ENCODE results near the gene COL4A6.

Gene COL4A6

DNA sequence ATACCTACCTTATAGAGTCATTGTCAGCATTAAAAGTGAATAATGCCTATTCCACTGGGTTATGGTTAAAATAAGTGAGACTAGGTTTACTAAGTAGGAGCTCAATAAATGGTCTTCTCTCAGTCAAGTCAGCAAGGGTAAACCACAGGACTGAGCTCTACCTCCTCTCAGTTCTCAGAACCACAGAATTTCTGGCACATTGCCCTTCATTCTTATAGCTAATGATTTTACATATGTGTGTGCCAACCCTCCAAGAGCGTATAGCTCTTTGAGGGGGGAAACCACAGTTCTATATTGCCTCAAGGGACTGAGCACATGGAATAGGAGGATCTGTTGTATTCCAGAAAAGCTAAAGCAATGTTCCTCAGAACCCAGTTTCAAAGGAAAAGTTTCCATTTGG lies 221.8 kb downstream of the COL4A6 start:
- no peak for DNase-seq

DNA sequence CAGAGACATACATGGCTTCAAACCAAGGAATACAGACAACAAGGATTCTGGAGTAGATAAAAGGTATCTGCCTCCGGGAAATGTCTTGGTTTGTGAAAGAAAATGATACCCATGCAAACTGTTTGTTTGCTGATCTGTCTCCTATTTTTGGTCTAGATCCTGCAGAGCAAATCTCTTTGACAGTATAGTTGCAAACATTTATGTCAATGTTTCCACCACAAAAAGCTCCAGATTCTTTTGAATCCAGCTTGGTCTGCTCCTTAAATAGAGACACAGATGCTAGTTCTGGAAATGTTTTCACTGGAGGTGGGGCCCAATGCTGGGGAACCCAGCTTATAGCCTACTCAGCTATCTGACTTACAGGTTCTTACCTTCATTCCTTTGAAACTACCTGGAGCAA lies 226.9 kb downstream of the COL4A6 start:
- no peak for DNase-seq

DNA sequence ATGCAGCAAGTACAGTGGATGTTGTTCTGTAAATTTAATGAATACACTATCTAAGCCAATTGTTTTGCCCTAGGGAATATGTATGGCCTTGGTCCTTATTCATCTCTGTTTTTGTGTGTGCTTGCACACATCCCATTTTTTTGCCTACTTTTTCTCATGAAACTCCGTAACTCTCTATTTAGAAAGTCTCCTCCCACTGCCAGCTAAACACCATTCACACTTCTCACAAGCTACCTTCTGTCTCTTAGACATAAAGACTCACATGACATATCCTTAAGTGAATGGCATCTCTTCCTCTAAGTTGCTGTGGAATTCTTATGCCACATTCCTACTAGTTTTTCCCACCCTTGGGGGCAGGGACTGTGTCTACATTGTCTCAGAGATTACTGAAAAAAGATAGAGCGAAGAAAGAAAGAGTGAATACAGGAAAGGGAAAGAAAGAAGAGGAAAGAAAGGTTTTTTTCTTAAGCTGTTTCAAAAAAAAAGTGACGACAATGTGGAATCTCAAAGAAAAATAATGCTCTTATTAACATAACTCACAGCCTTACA lies 229.1 kb downstream of the COL4A6 start:
- DNase-seq, result no peak

DNA sequence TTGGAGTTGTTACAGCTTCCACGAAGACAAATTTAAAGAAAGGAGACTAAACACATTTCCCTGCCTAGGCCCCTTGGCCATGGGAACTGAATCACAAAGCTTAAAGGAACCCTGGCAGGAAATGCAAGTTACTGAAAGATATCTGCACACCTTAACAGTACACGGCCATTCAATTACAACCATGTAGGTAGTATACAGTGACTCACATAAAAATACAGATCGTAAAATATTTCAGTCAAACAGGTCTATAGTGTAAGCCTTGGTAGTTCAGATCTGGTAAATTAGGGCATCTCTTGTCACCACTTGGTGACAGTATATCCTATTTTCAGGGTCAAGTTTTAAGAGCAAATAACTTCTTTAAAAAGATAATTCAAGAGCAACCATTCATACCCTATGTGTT lies 234.7 kb downstream of the COL4A6 start:
- no peak for DNase-seq

DNA sequence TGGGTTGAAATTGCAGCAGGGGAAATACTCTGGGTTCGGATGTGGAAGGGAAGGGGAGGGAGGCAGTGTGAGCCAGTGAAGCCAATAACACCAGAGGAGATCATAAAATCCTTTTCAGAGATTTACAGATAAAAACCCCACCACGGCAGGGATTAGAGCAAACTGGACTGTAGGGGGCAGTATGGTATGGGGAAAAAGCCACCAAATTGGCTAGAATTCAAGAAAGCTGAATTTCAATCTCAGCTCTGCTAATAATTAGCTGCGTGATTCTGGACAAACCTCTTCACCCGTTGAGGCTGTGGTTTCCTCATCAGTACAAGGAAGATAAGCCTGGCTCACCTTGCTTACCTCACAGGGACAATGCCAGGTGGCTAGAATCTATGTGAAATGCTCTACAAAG lies 238.5 kb downstream of the COL4A6 start:
- peak in 1 of 5 donors; percentile 2 for DNase-seq

DNA sequence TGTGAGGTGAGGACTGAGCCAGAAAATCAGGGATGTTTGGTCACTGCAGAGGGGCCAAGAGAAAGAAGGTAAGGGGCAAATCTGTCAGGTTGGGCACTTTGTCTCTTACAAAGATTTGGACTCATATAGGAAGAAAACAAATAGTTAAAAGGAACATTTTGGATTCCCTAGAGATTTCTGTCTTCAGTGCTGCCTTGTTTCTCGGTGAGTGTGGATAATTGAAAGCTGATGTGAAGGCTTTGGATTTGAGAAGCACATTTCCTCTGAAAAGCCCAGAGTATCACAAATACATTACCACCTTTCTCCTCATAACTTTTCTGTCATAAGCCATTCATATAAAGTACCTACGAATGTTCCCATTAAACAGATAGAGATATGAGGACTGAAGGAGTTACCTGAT lies 239.2 kb downstream of the COL4A6 start:
- no peak for DNase-seq

DNA sequence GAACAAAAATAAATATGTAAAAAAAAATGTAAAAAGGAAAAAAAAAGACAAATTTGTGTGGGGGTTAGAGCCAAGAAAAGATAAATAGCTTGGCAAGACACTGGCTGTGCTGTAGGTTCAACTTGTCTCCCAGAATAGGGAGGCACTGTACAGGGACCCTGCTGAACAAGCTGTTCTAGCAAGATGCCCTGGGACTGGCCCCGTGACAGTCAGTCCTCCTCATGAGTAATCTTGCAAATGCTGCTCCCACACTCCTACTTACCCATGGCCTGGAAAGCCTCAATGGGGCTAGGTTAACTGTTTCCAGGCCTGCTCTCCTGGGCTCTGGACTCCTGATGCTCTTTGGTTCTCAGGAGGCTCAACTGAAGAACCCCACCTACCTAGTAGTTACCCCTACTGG lies 239.8 kb downstream of the COL4A6 start:
- DNase-seq, result no peak

DNA sequence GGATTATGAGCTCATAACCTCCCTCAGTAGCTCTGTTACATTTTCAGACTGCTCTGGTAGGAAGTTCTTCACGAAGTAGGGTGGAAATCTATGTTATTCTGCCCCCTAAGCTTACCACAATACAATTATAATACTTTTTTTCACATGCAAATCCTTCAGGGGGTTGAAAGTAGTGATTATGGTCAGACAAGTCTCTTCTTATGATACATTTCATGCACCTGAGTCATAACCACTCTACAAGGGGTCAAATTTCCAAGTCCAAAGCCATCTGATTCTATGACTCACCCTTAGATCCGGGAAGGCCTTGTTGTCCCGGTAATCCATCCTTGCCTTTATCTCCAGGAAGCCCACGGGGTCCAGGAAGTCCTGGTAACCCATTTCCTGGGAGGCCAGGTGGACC lies 251.4 kb downstream of the COL4A6 start:
- no peak for DNase-seq

DNA sequence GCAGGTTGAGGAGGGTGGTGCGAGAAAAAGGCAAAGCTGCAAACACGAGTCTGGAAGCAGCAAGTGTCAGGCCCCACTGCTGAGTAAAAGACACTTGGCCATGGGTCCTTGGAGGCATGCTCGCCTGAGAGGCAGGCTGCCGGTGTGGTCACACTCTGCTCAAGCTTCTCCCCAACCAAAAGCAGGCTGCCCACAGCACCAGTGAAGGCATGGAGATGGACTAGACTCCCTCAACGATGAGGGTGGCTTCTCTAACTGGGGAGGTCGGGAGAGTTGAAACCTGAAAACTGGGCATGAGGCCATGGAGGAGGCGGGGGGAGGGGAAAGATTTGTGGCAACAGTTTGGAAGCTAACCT lies 260.1 kb downstream of the COL4A6 start:
- no peak for DNase-seq

DNA sequence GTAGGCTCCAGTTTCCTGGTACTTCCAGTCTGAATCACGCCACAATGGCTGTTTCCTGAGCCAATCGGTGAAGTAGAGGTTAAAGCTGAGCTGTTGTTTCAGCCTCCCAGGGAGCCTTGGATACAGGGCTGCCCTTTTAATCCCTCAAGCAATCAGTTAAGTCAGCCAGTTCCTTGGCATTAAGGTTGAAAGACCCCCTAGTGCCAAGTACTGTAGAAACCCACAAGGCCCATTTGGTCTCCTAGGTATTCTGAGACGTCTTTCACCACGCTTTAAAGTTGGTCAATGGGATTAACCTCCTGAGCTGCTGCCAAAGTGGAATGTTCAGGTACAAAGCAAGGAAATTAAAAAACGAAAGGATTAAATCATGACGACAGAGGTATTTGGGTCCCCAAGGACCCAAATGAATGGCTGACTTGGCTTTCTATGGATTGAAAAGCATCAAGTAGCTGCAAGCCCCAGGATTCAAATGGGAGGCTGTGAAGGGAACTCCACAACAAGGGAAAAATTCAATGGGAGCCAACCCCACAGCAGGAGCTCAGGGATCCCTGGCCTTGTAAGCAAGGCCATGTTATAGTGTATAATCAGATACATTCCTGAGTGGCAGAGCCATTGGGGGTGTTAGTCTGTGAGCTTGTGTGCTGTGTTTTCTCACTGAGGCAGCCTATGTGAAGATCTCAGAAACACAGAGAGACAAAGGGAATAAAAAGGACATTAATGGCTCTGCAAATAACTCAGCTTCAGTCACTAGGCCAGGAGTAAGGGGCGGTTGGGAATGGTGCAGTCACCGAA lies 260.7 kb downstream of the COL4A6 start:
- DNase-seq, result no peak

DNA sequence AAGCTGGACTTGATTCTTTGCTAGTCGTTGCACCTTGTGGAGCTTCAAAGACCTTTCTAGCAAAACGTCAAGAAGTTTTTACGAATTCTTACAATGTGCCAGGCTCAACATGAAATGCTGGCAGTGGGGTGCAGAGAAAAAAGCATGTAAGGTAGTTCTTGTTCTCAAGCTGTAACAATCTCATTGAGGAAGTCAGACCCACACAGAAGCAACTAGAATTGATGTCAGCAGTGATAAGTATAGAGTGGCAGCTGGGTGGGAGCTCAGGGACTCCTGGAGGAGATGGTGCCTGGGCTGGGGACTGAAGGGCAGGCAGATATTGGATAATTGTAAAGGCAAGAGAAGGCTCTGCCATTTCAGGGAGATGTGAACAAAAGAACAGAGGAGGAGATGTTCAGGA lies 264.3 kb downstream of the COL4A6 start:
- DNase-seq, result no peak

DNA sequence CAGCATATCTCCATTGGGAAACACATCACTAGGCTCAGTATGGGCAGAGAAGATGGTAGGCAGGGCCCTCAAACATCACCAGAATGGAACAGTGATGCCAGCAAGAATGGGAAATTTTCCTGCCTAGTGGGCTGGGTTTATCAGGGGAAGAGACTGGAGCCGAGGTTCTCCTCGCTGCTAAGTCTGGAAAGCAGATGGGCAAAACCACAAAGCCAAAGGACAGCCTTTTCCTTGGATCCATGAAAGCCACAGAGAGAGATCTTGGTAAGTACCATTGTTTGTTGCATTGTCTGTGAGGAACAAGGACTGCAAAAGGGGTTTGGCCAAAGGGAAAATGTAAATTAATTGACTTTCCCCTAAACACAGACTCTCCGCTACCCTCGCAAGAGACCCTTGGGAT lies 266.6 kb downstream of the COL4A6 start:
- no peak for DNase-seq

DNA sequence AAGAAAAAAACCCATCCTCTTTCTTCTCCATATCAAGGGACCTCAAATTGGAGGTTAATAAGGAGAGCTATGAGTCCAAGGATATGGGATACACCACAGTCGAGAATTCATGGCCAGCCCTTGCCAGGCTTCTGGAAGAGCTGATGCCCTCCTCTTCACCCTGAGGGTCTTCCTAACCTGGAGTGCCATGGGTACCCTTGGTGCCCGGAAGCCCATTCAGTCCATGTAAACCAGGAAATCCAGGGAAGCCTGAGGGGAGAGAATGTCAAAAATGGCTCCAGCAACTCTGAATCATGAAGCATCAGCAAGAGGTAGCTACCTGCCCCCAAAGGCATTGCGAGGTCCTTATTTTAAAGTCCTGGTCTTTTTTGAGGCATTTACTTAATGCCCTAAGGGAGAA lies 268.5 kb downstream of the COL4A6 start:
- no peak for DNase-seq

DNA sequence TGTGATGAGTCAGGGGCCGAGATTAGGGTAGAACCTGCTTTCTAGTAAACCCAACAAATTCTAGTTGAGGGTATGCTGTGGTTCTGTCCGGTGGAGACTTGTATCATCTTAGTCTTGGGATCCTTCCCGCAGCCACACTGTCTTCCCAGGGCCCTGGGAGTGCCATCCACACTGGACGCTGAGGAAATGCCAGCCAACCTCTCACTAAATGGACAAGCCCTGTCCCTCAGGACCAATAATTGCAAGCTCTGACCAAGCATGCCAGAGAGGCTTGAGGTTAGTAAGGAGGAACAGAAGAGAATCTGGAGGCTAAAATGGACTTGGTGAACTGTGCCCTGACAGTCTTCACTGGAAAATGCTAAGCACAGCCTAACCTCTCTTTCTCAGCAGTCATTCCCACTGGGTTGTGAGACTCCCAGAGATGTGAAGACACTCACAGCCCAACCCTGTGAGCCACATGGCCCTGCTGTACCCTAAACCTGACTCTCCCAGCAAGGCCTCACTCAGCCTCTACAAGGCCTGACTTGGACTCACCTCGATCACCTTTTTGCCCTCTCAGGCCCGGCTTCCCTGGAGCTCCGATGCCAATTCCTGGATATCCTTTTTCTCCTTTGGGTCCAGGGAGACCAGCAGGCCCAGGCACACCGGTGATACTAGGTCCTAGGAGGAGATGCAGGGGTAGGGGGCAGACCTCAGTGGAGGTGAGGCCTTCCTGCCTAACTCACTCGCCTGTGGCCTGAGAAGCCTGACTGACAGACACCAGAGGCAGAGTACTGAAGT lies 269.1 kb downstream of the COL4A6 start:
- DNase-seq, result no peak

DNA sequence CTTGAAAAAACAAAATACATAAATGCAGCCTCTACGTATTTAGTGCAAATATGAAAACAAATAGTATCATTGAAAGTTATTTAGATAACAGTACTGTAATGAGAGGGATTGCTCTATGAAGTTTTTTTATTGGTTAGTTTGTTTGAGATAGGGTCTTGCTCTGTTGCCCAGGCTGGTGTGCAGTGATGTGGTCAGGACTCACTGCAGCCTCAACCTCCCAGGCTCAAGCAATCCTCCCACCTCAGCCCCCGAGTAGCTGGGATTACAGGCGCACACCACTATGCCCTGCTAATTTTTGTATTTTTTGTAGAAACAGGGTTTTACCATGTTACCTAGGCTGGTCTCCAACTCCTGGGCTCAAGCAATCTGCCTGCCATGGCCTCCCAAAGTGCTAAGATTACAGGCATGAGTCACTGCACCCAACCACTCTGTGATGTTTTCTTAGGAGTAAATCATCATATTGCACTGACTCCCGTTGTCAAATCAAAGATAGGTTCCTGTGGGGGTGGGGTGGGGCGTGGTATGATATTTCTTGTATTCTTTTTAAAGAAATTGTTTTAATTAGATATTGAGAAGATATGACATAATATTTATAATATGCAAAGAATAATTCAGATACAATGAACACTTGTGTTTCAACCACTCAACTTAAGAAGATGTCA lies 270.9 kb downstream of the COL4A6 start:
- DNase-seq, result no peak

DNA sequence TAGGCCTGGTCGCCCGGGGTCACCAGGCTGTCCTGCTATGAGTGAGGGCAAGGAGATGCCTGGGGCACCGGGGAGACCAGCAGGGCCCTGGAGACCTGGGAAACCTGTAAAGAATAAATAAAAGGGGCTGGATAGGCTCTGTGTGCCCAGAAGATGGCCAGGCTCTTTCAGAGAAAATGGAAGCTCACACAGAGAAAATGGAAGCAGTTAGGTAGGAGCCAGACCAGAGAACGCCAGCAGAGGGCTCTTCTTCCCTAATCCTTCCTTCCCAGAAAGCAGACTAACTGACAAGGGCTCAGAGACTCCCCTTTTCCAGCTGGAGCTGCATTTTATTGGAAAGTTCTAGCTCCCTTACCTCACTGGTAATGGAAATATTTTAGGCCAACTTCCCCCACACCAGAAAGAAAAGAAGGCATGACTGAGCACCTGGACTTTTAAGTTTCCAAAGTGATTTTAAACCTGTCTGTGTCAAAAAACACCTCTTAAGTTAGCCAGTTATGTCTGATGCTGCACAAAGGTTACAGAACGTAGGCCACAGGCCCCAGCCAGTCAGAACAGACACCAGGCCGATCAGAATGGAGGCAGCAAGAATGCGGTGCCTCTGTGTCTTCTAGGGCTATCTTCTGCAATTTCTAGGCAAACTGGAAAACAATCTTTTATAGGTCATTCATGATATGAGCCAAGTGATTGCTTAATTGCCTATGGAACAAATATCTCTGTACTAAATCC lies 272.7 kb downstream of the COL4A6 start:
- DNase-seq, result no peak

DNA sequence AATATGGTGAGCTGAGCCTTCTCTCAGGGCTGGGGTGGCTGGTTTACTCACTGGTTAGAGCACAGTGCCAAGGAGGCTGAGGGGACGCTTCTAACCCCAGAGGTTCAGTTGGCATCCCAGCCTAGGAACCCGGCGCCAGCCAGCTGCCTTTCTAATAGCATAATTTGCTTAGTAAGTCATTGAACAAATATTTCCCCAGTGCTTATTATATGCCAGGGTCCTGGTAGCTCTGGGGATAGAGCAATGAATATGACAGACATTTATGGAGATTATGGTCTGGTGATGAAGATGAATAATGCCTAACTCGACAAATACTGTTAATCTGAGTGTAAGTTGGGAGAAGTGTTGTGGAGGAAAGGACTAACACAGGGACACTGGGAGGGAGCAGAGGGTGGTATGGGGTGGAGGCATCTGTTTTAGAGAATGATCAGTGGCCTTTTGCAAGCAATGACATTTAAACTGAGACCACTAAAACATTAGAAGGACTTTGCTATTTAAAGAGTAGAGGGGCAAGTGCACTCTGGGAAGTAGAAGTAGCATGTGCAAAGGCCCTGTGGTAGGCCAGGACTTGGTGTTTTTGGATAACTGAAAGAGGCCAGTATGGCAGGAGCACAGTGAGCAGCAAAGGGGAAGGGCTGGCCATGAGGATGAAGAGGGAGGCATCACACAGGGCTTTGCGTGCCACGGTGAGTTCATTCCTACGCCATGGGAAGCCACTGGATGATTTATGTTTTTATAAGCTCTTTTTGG lies 274.7 kb downstream of the COL4A6 start:
- no peak for DNase-seq

DNA sequence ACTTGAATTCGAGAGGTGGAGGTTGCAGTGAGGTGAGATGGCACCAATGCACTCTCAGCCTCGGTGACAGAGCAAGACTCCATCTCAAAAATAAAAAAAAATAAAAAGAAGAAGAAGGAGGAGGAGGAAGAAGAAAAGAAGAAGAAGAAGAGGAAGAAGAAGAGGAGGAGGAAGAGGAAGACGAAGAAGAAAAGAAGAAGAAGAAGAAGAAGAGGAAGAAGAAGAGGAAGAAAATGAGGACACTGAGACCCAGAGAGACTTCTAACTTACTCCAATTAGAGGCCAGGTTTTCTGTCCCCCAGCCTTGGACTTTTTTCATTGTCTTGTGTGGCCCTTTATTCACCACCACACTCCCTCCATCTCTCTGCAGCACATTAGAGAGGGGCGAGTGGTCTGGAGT lies 276.0 kb downstream of the COL4A6 start:
- DNase-seq, result no peak

DNA sequence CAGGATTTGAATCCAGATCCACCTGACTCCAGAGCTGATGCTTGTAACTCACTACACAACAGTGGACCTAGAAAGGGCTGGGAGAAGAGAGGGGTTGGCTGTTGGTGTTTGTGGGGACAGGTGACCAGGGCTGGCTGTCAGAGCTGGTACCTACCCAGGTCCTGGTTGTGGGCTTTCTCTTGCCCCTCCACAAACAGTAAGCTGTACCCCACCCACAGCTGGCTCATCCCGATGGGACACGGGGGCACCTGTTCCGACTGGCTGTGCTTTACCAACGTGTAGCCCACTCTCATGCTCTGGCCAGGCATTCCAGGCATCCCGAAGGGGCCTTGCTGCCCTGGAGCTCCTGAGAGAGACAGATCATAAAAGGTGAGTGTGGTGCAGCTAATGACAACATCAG lies 277.9 kb downstream of the COL4A6 start:
- no peak for DNase-seq

DNA sequence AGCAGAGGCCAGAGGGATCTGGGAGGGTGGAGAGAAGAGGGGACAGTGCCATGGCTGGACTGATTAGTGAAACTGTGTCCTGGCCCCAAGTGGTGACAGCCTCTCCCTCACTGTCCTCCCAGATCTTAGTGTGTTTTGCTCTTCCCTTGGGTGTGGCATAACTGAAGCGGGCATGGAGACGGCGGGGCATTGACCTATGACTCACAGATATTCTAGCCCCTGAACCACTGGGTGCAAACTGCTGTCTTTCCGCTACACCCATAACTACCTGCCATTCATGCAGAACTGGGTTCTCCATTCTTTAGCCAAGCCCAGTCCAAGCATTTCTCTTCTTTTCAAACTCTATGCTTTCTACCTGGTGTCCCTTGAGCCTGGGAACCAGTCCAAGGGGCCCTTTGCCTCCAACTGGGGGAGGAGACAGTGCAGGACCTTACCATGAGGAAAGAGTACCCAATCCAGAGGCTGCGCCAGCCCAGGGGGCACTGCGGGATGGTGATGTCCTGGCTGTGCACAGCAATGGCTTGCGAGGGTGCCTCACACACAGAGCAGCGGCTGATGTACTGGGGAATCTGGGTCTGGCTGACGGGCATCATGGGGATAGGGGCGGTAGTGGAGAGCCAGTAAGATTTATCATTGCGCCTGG lies 279.1 kb downstream of the COL4A6 start:
- no peak for DNase-seq

DNA sequence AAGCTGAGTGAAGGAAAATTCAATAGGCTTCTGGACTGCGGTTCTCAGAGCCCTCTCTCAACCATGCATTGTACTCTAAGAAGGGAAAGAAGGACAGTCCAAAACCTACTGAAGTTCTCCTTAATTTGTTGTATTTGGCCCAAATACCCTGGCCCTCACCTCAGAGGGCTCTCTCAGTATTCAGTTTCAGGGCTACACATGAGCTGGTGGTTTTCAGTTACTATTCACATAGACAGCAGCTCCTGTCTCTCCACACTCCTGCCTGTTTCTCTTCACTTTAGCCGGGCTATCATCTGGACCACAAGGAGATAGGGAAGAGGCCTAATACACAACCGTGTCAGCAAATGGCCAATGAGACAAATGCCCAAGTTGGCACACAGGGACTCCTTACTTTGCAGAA lies 280.6 kb downstream of the COL4A6 start:
- no peak for DNase-seq
